ENCODE measurements around the gene ZNF691.
"Not testable (repeated sequence)": the region's sequence is repeated elsewhere in the genome, so short reads cannot be mapped to it uniquely, and the experiment has no call there.

ZNF691 gene

DNA sequence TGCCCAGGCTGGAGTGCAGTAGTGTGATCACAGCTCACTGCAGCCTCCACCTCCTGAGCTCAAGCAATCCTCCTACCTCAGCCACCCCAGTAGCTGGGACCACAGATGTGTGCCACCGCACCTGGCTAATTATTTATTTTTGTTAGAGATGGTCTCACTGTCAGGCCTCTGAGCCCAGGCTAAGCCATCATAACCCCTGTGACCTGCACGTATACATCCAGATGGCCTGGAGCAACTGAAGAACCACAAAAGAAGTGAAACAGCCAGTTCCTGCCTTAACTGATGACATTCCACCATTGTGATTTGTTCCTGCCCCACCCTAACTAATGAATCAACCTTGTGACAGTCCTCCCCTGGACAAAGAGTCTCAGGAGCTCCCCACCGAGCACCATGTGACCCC, 10.1 kb downstream of the ZNF691 start:
- in situ Hi-C loops (cut with MboI; ENCODE audit: low sequenced_read_pairs); H3K4me1 ChIP-seq; H3K9me3 ChIP-seq; H3K27me3 ChIP-seq (ENCODE audit: low read depth); H3K36me3 ChIP-seq (replicated peaks); DNase-seq (ENCODE audit: low spot score in 2 of 2); H3K4me3 ChIP-seq: not testable (repeated sequence)

- in situ Hi-C loops (cut with MboI; ENCODE audit: low sequenced_read_pairs); DNase-seq (ENCODE audit: low spot score in 2 of 2); H3K27me3 ChIP-seq (ENCODE audit: low read depth); H3K36me3 ChIP-seq (replicated peaks); H3K4me1 ChIP-seq; H3K4me3 ChIP-seq; H3K9me3 ChIP-seq: not testable (repeated sequence)
These were observed 13.0 kb downstream of the ZNF691 start for GRCh38 chr1:42859366-42859765.

DNA sequence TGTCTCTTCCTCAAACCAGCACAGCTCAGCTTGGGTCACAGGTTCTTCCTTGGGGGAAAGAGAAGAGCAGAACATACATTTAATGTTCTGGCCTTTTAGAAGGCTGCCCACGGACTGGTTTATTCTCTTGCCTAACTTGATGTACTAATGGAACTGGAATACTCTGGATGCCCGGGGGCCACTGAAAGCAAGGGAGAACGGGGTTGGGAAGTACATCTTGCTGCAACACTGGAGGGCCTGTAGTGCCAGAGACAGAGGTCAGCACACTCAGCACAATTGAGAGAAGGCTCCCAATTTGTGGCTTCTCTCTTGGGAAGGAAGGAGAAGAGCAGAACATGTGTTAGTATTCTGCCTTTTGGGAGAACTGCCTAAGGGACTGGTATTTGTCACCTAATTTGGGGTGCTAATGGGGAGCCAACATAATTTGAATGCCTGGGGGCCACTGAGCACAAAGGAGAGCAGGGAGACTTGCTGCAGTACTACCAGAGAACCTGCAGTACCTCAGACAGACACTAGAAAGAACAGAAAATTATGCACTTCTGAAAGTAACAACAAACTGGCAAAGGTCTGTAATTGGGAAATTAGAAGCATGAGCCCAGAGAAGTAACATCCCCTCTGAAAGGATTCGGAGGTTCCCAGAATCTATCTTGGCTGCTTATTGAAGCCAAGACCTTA, 14.1 kb downstream of the ZNF691 start:
- in situ Hi-C loops (cut with MboI; ENCODE audit: low sequenced_read_pairs): no loop called here
- peaks cover under 1% of the 10 kb centered on the region; the same call in 1 of the 2 replicates for H3K27me3 ChIP-seq (ENCODE audit: low read depth)
- no peaks in the 10 kb centered on the region for H3K4me1 ChIP-seq
- no peaks in the 10 kb centered on the region for H3K36me3 ChIP-seq (replicated peaks)
- DNase-seq (ENCODE audit: low spot score in 2 of 2): no peak
- H3K4me3 ChIP-seq: no peak overlapping the region
- no peaks in the 10 kb centered on the region; the same call in 1 of the 2 replicates for H3K9me3 ChIP-seq

- no peak overlapping the region for H3K4me3 ChIP-seq
These were observed 14.6 kb downstream of the ZNF691 start for GRCh38 chr1:42861014-42861399.

DNA sequence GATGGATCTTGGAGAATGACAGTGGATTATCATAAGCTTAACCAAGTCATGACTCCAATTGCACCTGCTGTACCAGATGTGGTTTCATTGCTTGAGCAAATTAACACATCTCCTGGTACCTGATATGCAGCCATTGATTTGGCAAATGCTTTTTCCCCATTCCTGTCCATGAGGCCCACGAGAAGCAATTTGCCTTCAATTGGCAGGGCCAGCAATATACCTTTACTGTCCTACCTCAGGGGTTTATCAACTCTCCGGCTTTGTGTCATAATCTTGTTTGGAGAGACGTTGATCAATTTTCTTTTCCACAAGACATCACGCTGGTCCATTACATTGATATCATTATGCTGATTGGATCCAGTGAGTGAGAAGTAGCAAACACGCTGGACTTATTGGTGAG, 20.1 kb downstream of the ZNF691 start:
- no peak for DNase-seq (ENCODE audit: low spot score in 2 of 2)
- peaks cover 2% of the 10 kb centered on the region; the same call in 1 of the 2 replicates for H3K27me3 ChIP-seq (ENCODE audit: low read depth)
- H3K4me3 ChIP-seq: no peak overlapping the region
- no peaks in the 10 kb centered on the region for H3K4me1 ChIP-seq
- no peaks in the 10 kb centered on the region for H3K9me3 ChIP-seq
- in situ Hi-C loops (cut with MboI; ENCODE audit: low sequenced_read_pairs): no loop called here
- H3K36me3 ChIP-seq (replicated peaks): no peaks in the 10 kb centered on the region

More at GRCh38 chr1:42861014-42861399, 14.6 kb downstream of the ZNF691 start:
- H3K36me3 ChIP-seq (replicated peaks): no peaks in the 10 kb centered on the region
- H3K4me1 ChIP-seq: no peaks in the 10 kb centered on the region
- in situ Hi-C loops (cut with MboI; ENCODE audit: low sequenced_read_pairs): no loop called here
- peaks cover 2% of the 10 kb centered on the region; the same call in 1 of the 2 replicates for H3K27me3 ChIP-seq (ENCODE audit: low read depth)
- no peak for DNase-seq (ENCODE audit: low spot score in 2 of 2)
- H3K9me3 ChIP-seq: no peaks in the 10 kb centered on the region; the same call in 1 of the 2 replicates

DNA sequence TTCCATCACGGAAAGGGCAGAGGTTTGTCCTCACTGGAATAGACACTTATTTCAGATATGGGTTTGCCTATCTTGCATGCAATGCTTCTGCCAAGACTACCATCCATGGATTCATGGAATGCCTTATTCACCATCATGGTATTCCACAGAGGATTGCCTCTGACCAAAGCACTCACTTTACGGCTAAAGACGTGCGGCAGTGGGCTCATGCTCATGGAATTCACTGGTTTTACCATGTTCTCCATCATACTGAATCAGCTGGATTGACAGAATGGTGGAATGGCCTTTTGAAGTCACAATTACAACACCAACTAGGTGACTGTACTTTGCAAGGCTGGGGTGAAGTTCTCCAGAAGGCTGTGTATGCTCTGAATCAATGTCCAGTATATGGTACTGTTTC, 22.1 kb downstream of the ZNF691 start:
- H3K36me3 ChIP-seq (replicated peaks); H3K9me3 ChIP-seq; H3K27me3 ChIP-seq (ENCODE audit: low read depth); DNase-seq (ENCODE audit: low spot score in 2 of 2); H3K4me3 ChIP-seq; in situ Hi-C loops (cut with MboI; ENCODE audit: low sequenced_read_pairs); H3K4me1 ChIP-seq: not testable (repeated sequence)

DNA sequence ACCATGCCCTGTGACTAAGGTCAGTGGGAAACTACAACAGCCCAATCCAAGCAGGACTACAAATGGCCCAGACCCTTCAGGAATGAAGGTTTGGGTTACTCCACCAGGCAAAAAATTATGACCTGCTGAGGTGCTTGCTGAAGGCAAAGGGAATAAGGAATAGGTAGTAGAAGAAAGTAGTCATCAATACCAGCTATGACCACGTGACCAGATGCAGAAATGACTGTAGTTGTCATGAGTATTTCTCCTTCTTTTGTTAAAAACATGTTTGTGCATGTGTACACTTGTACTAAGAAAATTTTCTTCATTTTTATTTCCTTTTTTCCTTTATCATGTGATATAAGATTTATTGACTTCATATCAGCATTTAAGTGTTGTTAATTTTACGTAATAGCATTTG, 22.8 kb downstream of the ZNF691 start:
- not testable (repeated sequence) for DNase-seq (ENCODE audit: low spot score in 2 of 2)

GRCh38 chr1:42869751-42870150, 23.3 kb downstream of the ZNF691 start:
- H3K4me3 ChIP-seq; in situ Hi-C loops (cut with MboI; ENCODE audit: low sequenced_read_pairs); H3K9me3 ChIP-seq; H3K4me1 ChIP-seq; H3K27me3 ChIP-seq (ENCODE audit: low read depth); DNase-seq (ENCODE audit: low spot score in 2 of 2); H3K36me3 ChIP-seq (replicated peaks): not testable (repeated sequence)

More for the DNA sequence above, 22.8 kb downstream of the ZNF691 start:
- H3K27me3 ChIP-seq (ENCODE audit: low read depth); H3K4me1 ChIP-seq; H3K9me3 ChIP-seq; H3K36me3 ChIP-seq (replicated peaks); H3K4me3 ChIP-seq; in situ Hi-C loops (cut with MboI; ENCODE audit: low sequenced_read_pairs): not testable (repeated sequence)

GRCh38 chr1:42873108-42873507, 26.7 kb downstream of the ZNF691 start:
- H3K36me3 ChIP-seq (replicated peaks); H3K4me3 ChIP-seq; H3K27me3 ChIP-seq (ENCODE audit: low read depth); H3K9me3 ChIP-seq; DNase-seq (ENCODE audit: low spot score in 2 of 2); in situ Hi-C loops (cut with MboI; ENCODE audit: low sequenced_read_pairs); H3K4me1 ChIP-seq: not testable (repeated sequence)

DNA sequence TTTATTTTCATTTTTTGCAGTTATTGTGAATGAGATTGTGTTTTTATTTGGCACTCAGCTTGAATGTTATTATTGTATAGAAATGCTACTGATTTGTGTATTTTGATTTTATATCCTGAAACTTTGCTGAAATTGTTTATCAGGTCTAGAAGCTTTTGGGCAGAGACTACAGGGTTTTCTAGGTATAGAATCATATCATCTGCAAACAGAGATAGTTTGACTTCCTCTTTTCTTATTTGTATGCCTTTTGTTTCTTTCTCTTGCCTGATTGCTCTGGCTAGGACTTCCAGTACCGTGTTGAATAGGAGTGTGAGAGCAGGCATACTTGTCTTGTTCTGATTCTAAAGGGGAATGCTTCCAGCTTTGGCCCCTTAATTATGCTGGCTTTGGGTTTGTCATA, 27.3 kb downstream of the ZNF691 start:
- in situ Hi-C loops (cut with MboI; ENCODE audit: low sequenced_read_pairs): no loop called here
- DNase-seq (ENCODE audit: low spot score in 2 of 2): no peak
- H3K36me3 ChIP-seq (replicated peaks): no peaks in the 10 kb centered on the region
- H3K9me3 ChIP-seq: no peaks in the 10 kb centered on the region
- H3K4me1 ChIP-seq: no peaks in the 10 kb centered on the region
- H3K27me3 ChIP-seq (ENCODE audit: low read depth): 0 out of 2 replicates have a peak, but pooled peaks cover 2% of the 10 kb centered on the region
- H3K4me3 ChIP-seq: no peak overlapping the region

DNA sequence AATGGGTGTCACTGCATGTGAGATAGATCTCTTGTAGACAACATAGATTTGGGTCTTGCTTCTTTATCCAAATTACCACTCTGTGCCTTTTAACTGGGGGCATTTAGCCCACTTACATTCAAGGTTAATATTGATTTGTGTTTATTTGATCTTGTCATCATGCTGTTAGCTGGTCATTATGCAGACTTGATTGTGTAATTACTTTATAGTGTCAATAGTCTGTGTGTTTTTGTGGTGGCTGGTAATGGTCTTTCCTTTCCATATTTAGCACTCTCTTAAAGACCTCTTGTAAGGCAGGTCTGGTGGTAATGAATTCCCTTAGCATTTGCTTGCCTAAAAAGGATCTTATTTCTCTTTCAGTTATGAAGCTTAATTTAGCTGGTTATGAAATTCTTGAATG, 29.6 kb downstream of the ZNF691 start:
- Histone ChIP-seq H3K27me3 (ENCODE audit: low read depth) (0 out of 2 replicates have a peak, but pooled peaks cover 2% of the 10 kb centered on the region), H3K36me3 (replicated peaks) (no peaks in the 10 kb centered on the region), H3K4me3 (no peak overlapping the region), H3K9me3 (no peaks in the 10 kb centered on the region), H3K4me1 (no peaks in the 10 kb centered on the region)
- no peak for DNase-seq (ENCODE audit: low spot score in 2 of 2)
- in situ Hi-C loops (cut with MboI; ENCODE audit: low sequenced_read_pairs): no loop called here

- no peak for DNase-seq (ENCODE audit: low spot score in 2 of 2)
- no peak overlapping the region for H3K4me3 ChIP-seq
- H3K36me3 ChIP-seq (replicated peaks): no peaks in the 10 kb centered on the region
- in situ Hi-C loops (cut with MboI; ENCODE audit: low sequenced_read_pairs): no loop called here
- no peaks in the 10 kb centered on the region for H3K27me3 ChIP-seq (ENCODE audit: low read depth)
- no peaks in the 10 kb centered on the region for H3K4me1 ChIP-seq
- H3K9me3 ChIP-seq: no peaks in the 10 kb centered on the region
These were observed 31.0 kb downstream of the ZNF691 start for GRCh38 chr1:42877380-42877779.

GRCh38 chr1:42880384-42880783, 34.0 kb downstream of the ZNF691 start:
- in situ Hi-C loops (cut with MboI; ENCODE audit: low sequenced_read_pairs): no loop called here
- Histone ChIP-seq H3K27me3 (ENCODE audit: low read depth) (no peaks in the 10 kb centered on the region; the same call in 1 of the 2 replicates), H3K9me3 (no peaks in the 10 kb centered on the region), H3K4me1 (no peaks in the 10 kb centered on the region), H3K4me3 (no peak overlapping the region), H3K36me3 (replicated peaks) (no peaks in the 10 kb centered on the region)
- DNase-seq (ENCODE audit: low spot score in 2 of 2): no peak

- Histone ChIP-seq H3K4me1 (no peaks in the 10 kb centered on the region), H3K9me3 (no peaks in the 10 kb centered on the region), H3K27me3 (ENCODE audit: low read depth) (no peaks in the 10 kb centered on the region; the same call in 1 of the 2 replicates), H3K36me3 (replicated peaks) (no peaks in the 10 kb centered on the region), H3K4me3 (no peak overlapping the region)
- in situ Hi-C loops (cut with MboI; ENCODE audit: low sequenced_read_pairs): no loop called here
- no peak for DNase-seq (ENCODE audit: low spot score in 2 of 2)
These were observed 39.8 kb downstream of the ZNF691 start for GRCh38 chr1:42886046-42886739.
